ENCODE data around the gene ITGAE.
"Not testable (repeated sequence)": the region's sequence is repeated elsewhere in the genome, so short reads cannot be mapped to it uniquely, and the experiment has no call there.

ITGAE gene

GRCh38 chr17:3792481-3792880, 8.5 kb downstream of the ITGAE start:
- no peak for DNase-seq (ENCODE audit: low spot score)

GRCh38 chr17:3788200-3788599, 12.8 kb downstream of the ITGAE start:
- no peak for TF ChIP-seq CTCF (IDR thresholded peaks at IDR 0.05; ENCODE audit: extremely low read depth, missing control alignments)

More at GRCh38 chr17:3792481-3792880, 8.5 kb downstream of the ITGAE start:
- no peak for TF ChIP-seq CTCF (IDR thresholded peaks at IDR 0.05; ENCODE audit: extremely low read depth, missing control alignments)

GRCh38 chr17:3785323-3785722, 15.7 kb downstream of the ITGAE start:
- not testable (repeated sequence) for DNase-seq (ENCODE audit: low spot score)

More at GRCh38 chr17:3788200-3788599, 12.8 kb downstream of the ITGAE start:
- DNase-seq (ENCODE audit: low spot score), result no peak

- no peak for TF ChIP-seq CTCF (IDR thresholded peaks at IDR 0.05; ENCODE audit: extremely low read depth, missing control alignments)
- DNase-seq (ENCODE audit: low spot score), result no peak
These were observed 18.2 kb downstream of the ITGAE start for GRCh38 chr17:3782751-3783150.

- DNase-seq (ENCODE audit: low spot score), result no peak
- TF ChIP-seq CTCF (IDR thresholded peaks at IDR 0.05; ENCODE audit: extremely low read depth, missing control alignments), result no peak
These were observed 20.0 kb downstream of the ITGAE start for GRCh38 chr17:3780986-3781385.

- TF ChIP-seq CTCF (IDR thresholded peaks at IDR 0.05; ENCODE audit: extremely low read depth, missing control alignments), result no peak
- DNase-seq (ENCODE audit: low spot score), result no peak
These were observed 23.4 kb downstream of the ITGAE start for GRCh38 chr17:3777366-3778120.

- no peak for DNase-seq (ENCODE audit: low spot score)
- TF ChIP-seq CTCF (IDR thresholded peaks at IDR 0.05; ENCODE audit: extremely low read depth, missing control alignments), result no peak
These were observed 27.0 kb downstream of the ITGAE start for GRCh38 chr17:3773966-3774365.

- TF ChIP-seq CTCF (IDR thresholded peaks at IDR 0.05; ENCODE audit: extremely low read depth, missing control alignments), result no peak
- no peak for DNase-seq (ENCODE audit: low spot score)
These were observed 27.5 kb downstream of the ITGAE start for GRCh38 chr17:3773511-3773910.

Data from GM20000 (cell line).